ENCODE measurements around the gene HAVCR2. TPM values are rescaled to one million over a fixed set of nuclear protein-coding genes. Genes with fewer than 3 reads are reported as not detected.

The HAVCR2 gene
- total and polyA plus RNA-seq, 2 of the 13 experiments (the other 11 are each of a cell fraction or from before 2014, with no cell fraction given), result 0.07 to 0.16 TPM

GRCh38 chr5:157142317-157143126, 33.7 kb upstream of the HAVCR2 start, which contains the start of gene MED7 (continued):
- TF ChIP-seq, protein P1, sequence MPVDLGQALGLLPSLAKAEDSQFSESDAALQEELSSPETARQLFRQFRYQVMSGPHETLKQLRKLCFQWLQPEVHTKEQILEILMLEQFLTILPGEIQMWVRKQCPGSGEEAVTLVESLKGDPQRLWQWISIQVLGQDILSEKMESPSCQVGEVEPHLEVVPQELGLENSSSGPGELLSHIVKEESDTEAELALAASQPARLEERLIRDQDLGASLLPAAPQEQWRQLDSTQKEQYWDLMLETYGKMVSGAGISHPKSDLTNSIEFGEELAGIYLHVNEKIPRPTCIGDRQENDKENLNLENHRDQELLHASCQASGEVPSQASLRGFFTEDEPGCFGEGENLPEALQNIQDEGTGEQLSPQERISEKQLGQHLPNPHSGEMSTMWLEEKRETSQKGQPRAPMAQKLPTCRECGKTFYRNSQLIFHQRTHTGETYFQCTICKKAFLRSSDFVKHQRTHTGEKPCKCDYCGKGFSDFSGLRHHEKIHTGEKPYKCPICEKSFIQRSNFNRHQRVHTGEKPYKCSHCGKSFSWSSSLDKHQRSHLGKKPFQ (CRISPR knock-in tag; IDR thresholded peaks at IDR 0.05; ENCODE audit: insufficient replicate concordance), result no peak
- TF ChIP-seq IRF9 (CRISPR knock-in tag; IDR thresholded peaks at IDR 0.05; ENCODE audit: borderline replicate concordance), result no peak
- TF ChIP-seq SYNCRIP (IDR thresholded peaks at IDR 0.05; ENCODE audit: insufficient read depth, low read depth, low read length), result no peak
- TF ChIP-seq SMYD3 (CRISPR knock-in tag; IDR thresholded peaks at IDR 0.05), result no peak
- no peak for TF ChIP-seq SIN3B (IDR thresholded peaks at IDR 0.05; ENCODE audit: low read length)
- no peak for TF ChIP-seq MLXIP (CRISPR knock-in tag; IDR thresholded peaks at IDR 0.05; ENCODE audit: borderline replicate concordance)
- TF ChIP-seq RNF2 (conservative IDR thresholded peaks at IDR 0.05; ENCODE audit: low read depth), result no peak
- TF ChIP-seq ZKSCAN8 (CRISPR knock-in tag; IDR thresholded peaks at IDR 0.05; ENCODE audit: borderline replicate concordance), result peak; percentile 35; the same call in 1 of the 2 replicates
- TF ChIP-seq, protein P2, sequence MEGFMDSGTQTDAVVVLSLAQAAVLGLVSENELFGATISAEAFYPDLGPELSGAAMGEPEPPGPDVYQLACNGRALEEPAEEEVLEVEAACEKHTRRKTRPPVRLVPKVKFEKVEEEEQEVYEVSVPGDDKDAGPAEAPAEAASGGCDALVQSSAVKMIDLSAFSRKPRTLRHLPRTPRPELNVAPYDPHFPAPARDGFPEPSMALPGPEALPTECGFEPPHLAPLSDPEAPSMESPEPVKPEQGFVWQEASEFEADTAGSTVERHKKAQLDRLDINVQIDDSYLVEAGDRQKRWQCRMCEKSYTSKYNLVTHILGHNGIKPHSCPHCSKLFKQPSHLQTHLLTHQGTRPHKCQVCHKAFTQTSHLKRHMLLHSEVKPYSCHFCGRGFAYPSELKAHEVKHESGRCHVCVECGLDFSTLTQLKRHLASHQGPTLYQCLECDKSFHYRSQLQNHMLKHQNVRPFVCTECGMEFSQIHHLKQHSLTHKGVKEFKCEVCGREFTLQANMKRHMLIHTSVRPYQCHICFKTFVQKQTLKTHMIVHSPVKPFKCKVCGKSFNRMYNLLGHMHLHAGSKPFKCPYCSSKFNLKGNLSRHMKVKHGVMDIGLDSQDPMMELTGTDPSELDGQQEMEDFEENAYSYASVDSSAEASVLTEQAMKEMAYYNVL (CRISPR knock-in tag; IDR thresholded peaks at IDR 0.05; ENCODE audit: borderline replicate concordance), result no peak
- peak; percentile 64 for TF ChIP-seq SP4 (CRISPR knock-in tag; IDR thresholded peaks at IDR 0.05)
- TF ChIP-seq ZNF207 (IDR thresholded peaks at IDR 0.05; ENCODE audit: borderline replicate concordance), result no peak
- 0 out of 2 replicates have a peak, but pooled peaks have one; percentile 33 for TF ChIP-seq ZNF777 (CRISPR knock-in tag; IDR thresholded peaks at IDR 0.05)
- no peak for TF ChIP-seq ZKSCAN5 (CRISPR knock-in tag; IDR thresholded peaks at IDR 0.05)
- TF ChIP-seq ZBTB14 (CRISPR knock-in tag; IDR thresholded peaks at IDR 0.05), result no peak
- TF ChIP-seq SOX5 (CRISPR knock-in tag; IDR thresholded peaks at IDR 0.05; ENCODE audit: borderline replicate concordance), result no peak
- TF ChIP-seq CAMTA2 (CRISPR knock-in tag; IDR thresholded peaks at IDR 0.05; ENCODE audit: borderline replicate concordance), result no peak
- TF ChIP-seq FLYWCH1 (CRISPR knock-in tag; IDR thresholded peaks at IDR 0.05), result no peak
- 0 out of 2 replicates have a peak, but pooled peaks have one; percentile 17 for TF ChIP-seq JUND (CRISPR knock-in tag; IDR thresholded peaks at IDR 0.05)
- no peak for TF ChIP-seq ZNF572 (CRISPR knock-in tag; IDR thresholded peaks at IDR 0.05)

All from HepG2 (cell line).